Subcutaneous adipose tissue (tissue), 4 donors: Measurements from ENCODE around the gene WIPF3. TPM values are rescaled to one million over a fixed set of nuclear protein-coding genes. Genes with fewer than 3 reads are reported as not detected.

Experiments
- CTCF ChIP-seq: fragments of 450-650 bp; IDR thresholded peaks from one replicate; pipeline ENCODE4 v1.5.1; 2016; ENCODE audit warnings: low read depth, mild to moderate bottlenecking, control low read depth, antibody characterized with exemption, moderate library complexity
- total RNA-seq, 4 donors: library from RNA; depleted of rRNA; stranded (reverse); fragments of >200 nt; gene quantifications; one replicate each; pipeline ENCODE4 v1.1.0, GENCODE V29; 2016

WIPF3 gene
- total RNA-seq, 4 donors from 2014 or later = 0.17 to 0.65 (median 0.39) TPM

- TF ChIP-seq CTCF = no peak
Observed at GRCh38 chr7:29810297-29810696, 4.0 kb downstream of the WIPF3 start.

DNA sequence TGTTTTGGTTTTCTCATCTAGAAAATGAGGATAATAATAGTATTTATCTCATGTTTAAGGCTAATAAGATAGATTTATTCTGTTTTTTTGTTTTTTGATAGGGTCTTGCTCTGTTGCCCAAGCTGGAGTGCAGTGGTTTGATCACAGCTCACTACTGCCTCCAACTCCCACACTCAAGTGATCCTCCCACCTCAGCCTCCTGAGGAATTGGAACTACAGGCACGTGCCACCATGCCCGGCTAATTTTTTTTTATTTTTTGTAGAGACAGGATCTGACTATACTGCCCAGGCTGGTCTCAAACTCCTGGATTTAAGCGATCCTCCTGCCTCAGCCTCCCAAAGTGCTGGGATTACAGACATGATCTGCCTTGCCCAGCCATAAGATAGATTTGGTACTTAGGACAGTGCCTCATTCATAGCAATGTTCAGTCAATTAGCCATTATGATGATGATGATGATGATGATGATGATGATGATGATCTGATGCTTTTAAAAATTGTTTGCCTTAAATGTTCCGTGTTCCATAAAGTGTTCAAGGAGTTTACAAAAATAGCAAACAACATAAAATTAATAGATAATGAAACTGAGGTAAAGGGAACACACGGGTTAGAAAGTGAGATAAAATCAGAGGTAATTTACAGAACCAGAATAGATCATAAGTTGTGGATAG, 4.6 kb downstream of the WIPF3 start:
- TF ChIP-seq CTCF = no peak

DNA sequence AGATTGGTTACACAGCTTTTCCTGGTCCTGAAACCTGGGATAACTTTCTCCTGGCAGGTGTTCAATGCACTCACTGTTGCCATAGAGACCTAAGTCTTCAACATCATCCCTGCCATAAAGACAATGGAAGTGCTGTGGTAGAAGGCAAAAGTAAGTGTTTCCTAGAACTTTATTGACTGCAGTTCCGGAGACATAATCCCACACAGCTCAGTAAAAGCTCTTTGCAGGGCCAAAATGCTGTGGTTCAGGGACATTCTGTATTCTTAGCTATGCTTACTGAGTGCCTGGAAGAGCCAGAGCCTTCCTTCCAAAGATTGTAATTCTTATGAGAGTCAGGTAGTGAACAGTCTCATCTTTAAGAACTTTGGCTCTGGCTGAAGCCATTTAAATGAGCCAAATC, 5.3 kb downstream of the WIPF3 start:
- TF ChIP-seq CTCF = no peak

GRCh38 chr7:29812185-29812876, 6.0 kb downstream of the WIPF3 start:
- TF ChIP-seq CTCF = no peak

DNA sequence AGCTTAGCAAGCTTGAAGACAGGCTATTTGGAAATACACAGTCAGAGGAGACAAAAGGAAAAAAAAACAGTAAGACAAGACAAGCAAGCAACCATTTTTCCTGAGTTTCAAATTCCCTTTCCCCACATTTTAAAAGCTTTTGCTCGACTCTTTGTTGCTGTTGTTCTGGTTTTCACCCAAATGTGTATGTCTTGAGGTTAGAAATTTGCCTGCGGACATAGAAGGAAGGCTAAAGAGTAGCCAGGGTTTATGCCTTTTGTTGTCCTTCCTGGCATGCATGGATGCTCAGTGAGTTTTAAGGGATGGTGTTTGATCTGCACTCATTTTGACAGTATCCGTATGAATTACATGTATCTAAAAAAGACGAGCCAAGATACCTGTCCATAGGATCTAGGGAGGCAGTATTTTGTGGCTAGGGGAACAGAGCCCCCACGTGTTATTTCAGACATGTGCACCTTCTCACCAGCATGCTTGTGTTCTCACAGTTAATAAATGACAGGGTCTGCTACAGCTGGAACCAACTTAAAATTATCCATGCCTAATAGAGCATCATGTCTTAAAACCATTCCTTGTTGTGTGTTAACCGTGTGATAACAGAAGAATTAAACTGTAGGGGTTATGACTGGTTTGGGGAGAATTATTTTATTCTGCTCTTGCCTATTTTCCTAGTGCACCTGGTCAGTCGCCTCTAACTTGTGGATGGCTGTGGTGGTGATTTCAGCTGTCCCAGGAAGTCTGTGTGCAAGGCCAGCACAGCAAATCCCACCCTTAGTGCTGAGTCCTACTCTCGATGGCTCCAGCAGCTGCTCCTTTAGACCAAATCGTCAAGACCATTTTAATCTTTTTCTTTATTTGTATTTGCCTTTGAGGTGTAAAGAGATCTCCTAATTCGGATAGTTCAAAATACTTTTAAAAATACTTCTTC, 9.1 kb downstream of the WIPF3 start:
- TF ChIP-seq CTCF = no peak

DNA sequence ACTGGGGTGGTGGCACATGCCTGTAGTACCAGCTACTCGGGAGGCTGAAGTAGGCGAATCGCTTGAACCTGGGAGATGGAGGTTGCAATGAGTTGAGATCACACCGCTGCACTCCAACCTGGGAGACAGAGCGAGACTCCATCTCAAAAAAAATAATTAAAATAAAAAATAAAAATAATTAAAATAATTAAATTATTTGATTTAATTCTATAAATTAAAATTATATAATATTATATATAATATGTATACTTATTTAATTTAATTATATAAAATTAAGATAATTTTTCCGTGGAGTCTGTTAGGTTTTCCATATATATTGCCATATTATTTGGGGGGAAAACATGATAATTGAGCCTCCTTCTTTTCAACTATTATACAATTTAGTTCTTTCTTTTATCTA, 12.0 kb downstream of the WIPF3 start:
- no peak for TF ChIP-seq CTCF
